ENCODE data around the gene GDF10.

The GDF10 gene
- 0.48 to 0.92 reads per million in 2 donors for total RNA-seq

GRCh38 chr10:47299611-47300428, at the start of gene GDF10:
Gene GDF10, plus strand, starts transcription at chr10:47300197. Its CDS starts 455 bp downstream, at chr10:47300652.
- no peak for DNase-seq

- DNase-seq = no peak
These were observed 47.8 kb upstream of the GDF10 start for GRCh38 chr10:47252093-47252780.

- DNase-seq = no peak
These were observed 46.9 kb upstream of the GDF10 start for GRCh38 chr10:47253030-47253637.

GRCh38 chr10:47253651-47254375, 46.2 kb upstream of the GDF10 start:
- DNase-seq = no peak

- DNase-seq = no peak
These were observed 45.4 kb upstream of the GDF10 start for GRCh38 chr10:47254611-47255010.

GRCh38 chr10:47255033-47255813, 44.8 kb upstream of the GDF10 start:
- DNase-seq = no peak

GRCh38 chr10:47255866-47256265, 44.1 kb upstream of the GDF10 start:
- DNase-seq = no peak

GRCh38 chr10:47256751-47257336, 43.2 kb upstream of the GDF10 start:
- DNase-seq = no peak

- DNase-seq = no peak
These were observed 42.4 kb upstream of the GDF10 start for GRCh38 chr10:47257396-47258120.

- no peak for DNase-seq
These were observed 41.1 kb upstream of the GDF10 start for GRCh38 chr10:47258921-47259320.

GRCh38 chr10:47259466-47259865, 40.5 kb upstream of the GDF10 start:
- DNase-seq = no peak

GRCh38 chr10:47260505-47261111, 39.4 kb upstream of the GDF10 start:
- no peak for DNase-seq

GRCh38 chr10:47261121-47261520, 38.9 kb upstream of the GDF10 start:
- no peak for DNase-seq

- no peak for DNase-seq
These were observed 38.4 kb upstream of the GDF10 start for GRCh38 chr10:47261556-47261955.

GRCh38 chr10:47262606-47263533, 37.1 kb upstream of the GDF10 start:
- DNase-seq = no peak

GRCh38 chr10:47264797-47265281, 35.2 kb upstream of the GDF10 start:
- no peak for DNase-seq

GRCh38 chr10:47266602-47267001, 33.4 kb upstream of the GDF10 start:
- DNase-seq = no peak

- no peak for DNase-seq
These were observed 31.3 kb upstream of the GDF10 start for GRCh38 chr10:47268696-47269095.

GRCh38 chr10:47269294-47269693, 30.7 kb upstream of the GDF10 start:
- no peak for DNase-seq

Measured in activated gamma-delta T cell (primary cell).